ENCODE data around the gene AQR.
"Not testable (repeated sequence)": the region's sequence is repeated elsewhere in the genome, so short reads cannot be mapped to it uniquely, and the experiment has no call there.

Gene AQR

GRCh38 chr15:34941831-34942230, 27.7 kb downstream of the AQR start:
- Histone ChIP-seq H3K79me1 (ENCODE audit: low read depth, low read length) (no peaks in the 10 kb centered on the region), H3K18ac (ENCODE audit: low read length) (no peak overlapping the region), H3K4me2 (ENCODE audit: insufficient read depth, low read length, poor library complexity, severe bottlenecking) (no peak overlapping the region), H2AK5ac (ENCODE audit: low read depth, low read length) (no peak overlapping the region), H3K27me3 (ENCODE audit: control insufficient read depth in 3 of 3, insufficient read depth in 3 of 3, low read depth in 1 of 3, low read length in 3 of 3) (no peaks in the 10 kb centered on the region), H2BK5ac (ENCODE audit: low read length) (no peak overlapping the region), H3K27ac (replicated peaks; ENCODE audit: low read length) (no peak overlapping the region), H3K14ac (ENCODE audit: low read length) (no peak overlapping the region), H3K4me3 (ENCODE audit: low read length in 2 of 2) (no peak overlapping the region), H2BK12ac (ENCODE audit: low read length) (no peak overlapping the region), H3K9me3 (replicated peaks in 1 of 2; ENCODE audit: control insufficient read depth in 2 of 2, insufficient read depth in 1 of 2, low read depth in 1 of 2, low read length in 2 of 2) (no peaks in the 10 kb centered on the region), H2AFZ (ENCODE audit: low read length) (no peak overlapping the region), H4K91ac (ENCODE audit: low read depth, low read length, poor library complexity) (no peak overlapping the region), H4K8ac (ENCODE audit: low read depth, low read length) (no peak overlapping the region), H2BK120ac (ENCODE audit: low read depth, low read length) (no peak overlapping the region), H3K9ac (ENCODE audit: low read depth, low read length, poor library complexity) (no peak overlapping the region), H3K23ac (ENCODE audit: low read depth, low read length, poor library complexity) (no peak overlapping the region), H2BK15ac (ENCODE audit: low read length) (no peak overlapping the region), H3K4me1 (ENCODE audit: control insufficient read depth in 2 of 2, insufficient read depth in 1 of 2, low read depth in 1 of 2, low read length in 2 of 2) (no peaks in the 10 kb centered on the region), H3K36me3 (replicated peaks in 1 of 2; ENCODE audit: control insufficient read depth in 2 of 2, insufficient read depth in 2 of 2, low read length in 2 of 2) (peaks cover 0 to 88% of the 10 kb centered on the region in 2 donors), H3K4ac (ENCODE audit: low read length) (no peak overlapping the region)
- no peak for DNase-seq (ENCODE audit: low spot score)
- 100% methylated on average over 1 of the region's 3 CpGs for WGBS, 2 donors (ENCODE audit: extremely low coverage in 2 of 2, insufficient read length in 2 of 2, insufficient replicate concordance in 1 of 2)

GRCh38 chr15:34941185-34941698, 28.3 kb downstream of the AQR start:
- Histone ChIP-seq H3K18ac (ENCODE audit: low read length) (no peak overlapping the region), H4K8ac (ENCODE audit: low read depth, low read length) (no peak overlapping the region), H4K91ac (ENCODE audit: low read depth, low read length, poor library complexity) (no peak overlapping the region), H3K4ac (ENCODE audit: low read length) (no peak overlapping the region), H3K23ac (ENCODE audit: low read depth, low read length, poor library complexity) (no peak overlapping the region), H2BK5ac (ENCODE audit: low read length) (no peak overlapping the region), H2AFZ (ENCODE audit: low read length) (no peak overlapping the region), H3K27me3 (ENCODE audit: control insufficient read depth in 3 of 3, insufficient read depth in 3 of 3, low read depth in 1 of 3, low read length in 3 of 3) (no peaks in the 10 kb centered on the region), H3K4me3 (ENCODE audit: low read length in 2 of 2) (no peak overlapping the region), H3K9ac (ENCODE audit: low read depth, low read length, poor library complexity) (no peak overlapping the region), H2BK12ac (ENCODE audit: low read length) (no peak overlapping the region), H3K27ac (replicated peaks; ENCODE audit: low read length) (no peak overlapping the region), H3K36me3 (replicated peaks in 1 of 2; ENCODE audit: control insufficient read depth in 2 of 2, insufficient read depth in 2 of 2, low read length in 2 of 2) (peaks cover 0 to 92% of the 10 kb centered on the region in 2 donors), H3K14ac (ENCODE audit: low read length) (no peak overlapping the region), H3K4me2 (ENCODE audit: insufficient read depth, low read length, poor library complexity, severe bottlenecking) (no peak overlapping the region), H2BK120ac (ENCODE audit: low read depth, low read length) (no peak overlapping the region), H3K79me1 (ENCODE audit: low read depth, low read length) (no peaks in the 10 kb centered on the region), H2AK5ac (ENCODE audit: low read depth, low read length) (no peak overlapping the region), H2BK15ac (ENCODE audit: low read length) (no peak overlapping the region), H3K9me3 (replicated peaks in 1 of 2; ENCODE audit: control insufficient read depth in 2 of 2, insufficient read depth in 1 of 2, low read depth in 1 of 2, low read length in 2 of 2) (no peaks in the 10 kb centered on the region), H3K4me1 (ENCODE audit: control insufficient read depth in 2 of 2, insufficient read depth in 1 of 2, low read depth in 1 of 2, low read length in 2 of 2) (no peaks in the 10 kb centered on the region)
- WGBS, 2 donors (ENCODE audit: extremely low coverage in 2 of 2, insufficient read length in 2 of 2, insufficient replicate concordance in 1 of 2): no CpG with 5 or more reads among the region's 2 CpGs
- DNase-seq (ENCODE audit: low spot score): no peak

GRCh38 chr15:34933432-34933975, 36.0 kb downstream of the AQR start:
- WGBS, 2 donors (ENCODE audit: extremely low coverage in 2 of 2, insufficient read length in 2 of 2, insufficient replicate concordance in 1 of 2): no CpG with 5 or more reads among the region's 3 CpGs
- Histone ChIP-seq H3K14ac (ENCODE audit: low read length) (no peak overlapping the region), H4K91ac (ENCODE audit: low read depth, low read length, poor library complexity) (no peak overlapping the region), H2BK5ac (ENCODE audit: low read length) (no peak overlapping the region), H2AFZ (ENCODE audit: low read length) (no peak overlapping the region), H3K18ac (ENCODE audit: low read length) (no peak overlapping the region), H3K27me3 (ENCODE audit: control insufficient read depth in 3 of 3, insufficient read depth in 3 of 3, low read depth in 1 of 3, low read length in 3 of 3) (no peaks in the 10 kb centered on the region), H4K8ac (ENCODE audit: low read depth, low read length) (no peak overlapping the region), H3K9ac (ENCODE audit: low read depth, low read length, poor library complexity) (no peak overlapping the region), H3K27ac (replicated peaks; ENCODE audit: low read length) (no peak overlapping the region), H3K23ac (ENCODE audit: low read depth, low read length, poor library complexity) (no peak overlapping the region), H3K4ac (ENCODE audit: low read length) (no peak overlapping the region), H2BK12ac (ENCODE audit: low read length) (no peak overlapping the region), H3K79me1 (ENCODE audit: low read depth, low read length) (no peaks in the 10 kb centered on the region), H3K9me3 (replicated peaks in 1 of 2; ENCODE audit: control insufficient read depth in 2 of 2, insufficient read depth in 1 of 2, low read depth in 1 of 2, low read length in 2 of 2) (peaks cover 0 to 3% of the 10 kb centered on the region in 2 donors), H2BK120ac (ENCODE audit: low read depth, low read length) (no peak overlapping the region), H3K4me2 (ENCODE audit: insufficient read depth, low read length, poor library complexity, severe bottlenecking) (no peak overlapping the region), H2AK5ac (ENCODE audit: low read depth, low read length) (no peak overlapping the region), H3K4me1 (ENCODE audit: control insufficient read depth in 2 of 2, insufficient read depth in 1 of 2, low read depth in 1 of 2, low read length in 2 of 2) (no peaks in the 10 kb centered on the region), H3K4me3 (ENCODE audit: low read length in 2 of 2) (no peak overlapping the region), H2BK15ac (ENCODE audit: low read length) (no peak overlapping the region), H3K36me3 (replicated peaks in 1 of 2; ENCODE audit: control insufficient read depth in 2 of 2, insufficient read depth in 2 of 2, low read length in 2 of 2) (peaks cover 8 to 90% of the 10 kb centered on the region in 2 donors)
- DNase-seq (ENCODE audit: low spot score): no peak

GRCh38 chr15:34928349-34928748, 41.2 kb downstream of the AQR start:
- not testable (repeated sequence) for H3K4me2 ChIP-seq (ENCODE audit: insufficient read depth, low read length, poor library complexity, severe bottlenecking); H3K9me3 ChIP-seq (replicated peaks in 1 of 2; ENCODE audit: control insufficient read depth in 2 of 2, insufficient read depth in 1 of 2, low read depth in 1 of 2, low read length in 2 of 2); H2BK15ac ChIP-seq (ENCODE audit: low read length); H2AFZ ChIP-seq (ENCODE audit: low read length); H3K27ac ChIP-seq (replicated peaks; ENCODE audit: low read length); H3K4me1 ChIP-seq (ENCODE audit: control insufficient read depth in 2 of 2, insufficient read depth in 1 of 2, low read depth in 1 of 2, low read length in 2 of 2); H4K8ac ChIP-seq (ENCODE audit: low read depth, low read length); H3K18ac ChIP-seq (ENCODE audit: low read length); H2BK5ac ChIP-seq (ENCODE audit: low read length); H2AK5ac ChIP-seq (ENCODE audit: low read depth, low read length); H3K4me3 ChIP-seq (ENCODE audit: low read length in 2 of 2); H3K9ac ChIP-seq (ENCODE audit: low read depth, low read length, poor library complexity); H3K4ac ChIP-seq (ENCODE audit: low read length); H3K14ac ChIP-seq (ENCODE audit: low read length); H2BK12ac ChIP-seq (ENCODE audit: low read length); H3K23ac ChIP-seq (ENCODE audit: low read depth, low read length, poor library complexity); H3K27me3 ChIP-seq (ENCODE audit: control insufficient read depth in 3 of 3, insufficient read depth in 3 of 3, low read depth in 1 of 3, low read length in 3 of 3); H2BK120ac ChIP-seq (ENCODE audit: low read depth, low read length); H4K91ac ChIP-seq (ENCODE audit: low read depth, low read length, poor library complexity); DNase-seq (ENCODE audit: low spot score); H3K79me1 ChIP-seq (ENCODE audit: low read depth, low read length)
- peaks cover 11 to 88% of the 10 kb centered on the region in 2 donors for H3K36me3 ChIP-seq (replicated peaks in 1 of 2; ENCODE audit: control insufficient read depth in 2 of 2, insufficient read depth in 2 of 2, low read length in 2 of 2)
- no CpG with 5 or more reads among the region's 6 CpGs for WGBS, 2 donors (ENCODE audit: extremely low coverage in 2 of 2, insufficient read length in 2 of 2, insufficient replicate concordance in 1 of 2)

All from neuronal stem cell (in vitro differentiated cells).